DLD1 (cell line): ENCODE measurements around the gene PTPN23.

Experiments used
- in situ Hi-C: cut with HindIII; loops from 2 replicates; pipeline ENCODE4 v1.10.0; 2017; ENCODE audit warnings: low sequenced_read_pairs

Gene PTPN23

GRCh38 chr3:47418167-47419082, 37.6 kb downstream of the PTPN23 start:
- in situ Hi-C loops = no loop called here

- in situ Hi-C loops = no loop called here
Observed at GRCh38 chr3:47419083-47420043, 38.5 kb downstream of the PTPN23 start.

GRCh38 chr3:47420044-47420430, 39.2 kb downstream of the PTPN23 start:
- in situ Hi-C loops = no loop called here

- in situ Hi-C loops = no loop called here
Observed at GRCh38 chr3:47420511-47421484, 40.0 kb downstream of the PTPN23 start.

GRCh38 chr3:47421741-47422649, 41.2 kb downstream of the PTPN23 start:
- in situ Hi-C loops = no loop called here

GRCh38 chr3:47422743-47423142, 41.9 kb downstream of the PTPN23 start:
- in situ Hi-C loops = no loop called here

GRCh38 chr3:47423548-47424145, 42.8 kb downstream of the PTPN23 start:
- in situ Hi-C loops = no loop called here

GRCh38 chr3:47424434-47425382, 43.9 kb downstream of the PTPN23 start:
- in situ Hi-C loops = no loop called here

- in situ Hi-C loops = no loop called here
Observed at GRCh38 chr3:47425383-47425778, 44.6 kb downstream of the PTPN23 start.

GRCh38 chr3:47425959-47426358, 45.1 kb downstream of the PTPN23 start:
- in situ Hi-C loops = no loop called here

GRCh38 chr3:47427866-47428265, 47.0 kb downstream of the PTPN23 start:
- in situ Hi-C loops = no loop called here

GRCh38 chr3:47428662-47429061, 47.8 kb downstream of the PTPN23 start:
- in situ Hi-C loops = no loop called here

- in situ Hi-C loops = no loop called here
Observed at GRCh38 chr3:47429476-47430270, 48.9 kb downstream of the PTPN23 start.

- in situ Hi-C loops = no loop called here
Observed at GRCh38 chr3:47430606-47431005, 49.8 kb downstream of the PTPN23 start.

- in situ Hi-C loops = no loop called here
Observed at GRCh38 chr3:47431225-47431624, 50.4 kb downstream of the PTPN23 start.

- in situ Hi-C loops = no loop called here
Observed at GRCh38 chr3:47432673-47433072, 51.9 kb downstream of the PTPN23 start.

- in situ Hi-C loops = no loop called here
Observed at GRCh38 chr3:47433796-47434195, 53.0 kb downstream of the PTPN23 start.
